H1 (cell line): ENCODE measurements around the gene CNIH4. TPM values are rescaled to one million over a fixed set of nuclear protein-coding genes. Genes with fewer than 3 reads are reported as not detected.

Experiments
- ATF3 ChIP-seq: IDR thresholded peaks from 2 replicates; pipeline ENCODE4 v1.6.1; 2011; ENCODE audit warnings: low read depth, mild to moderate bottlenecking, low read length; ENCODE audit not compliant: insufficient read depth
- BACH1 ChIP-seq: IDR thresholded peaks from 2 replicates; pipeline ENCODE4 v1.6.1; 2012; ENCODE audit warnings: low read length, improper control_type of control experiment
- CBX5 ChIP-seq: fragments of 300-800, 300-1000 bp; sonication (generic); IDR thresholded peaks from 2 replicates; pipeline ENCODE4 v1.7.1; 2016; ENCODE audit warnings: antibody characterized with exemption, low read length, low read depth
- JUND ChIP-seq: IDR thresholded peaks from 2 replicates; pipeline ENCODE4 v1.6.1; 2011; ENCODE audit warnings: mild to moderate bottlenecking, improper control_type of control experiment, low read length
- PHF8 ChIP-seq: fragments of 200-600 bp; sonication (generic); conservative IDR thresholded peaks from 2 replicates; pipeline ENCODE4 v1.7.1; 2012; ENCODE audit warnings: low read depth, mild to moderate bottlenecking, inconsistent platforms, low read length, moderate library complexity
- RXRA ChIP-seq: IDR thresholded peaks from 2 replicates; pipeline ENCODE4 v1.6.1; 2011; ENCODE audit warnings: low read depth, mild to moderate bottlenecking, low read length, moderate library complexity; ENCODE audit not compliant: insufficient read depth
- SIX5 ChIP-seq: IDR thresholded peaks from 2 replicates; pipeline ENCODE4 v1.6.1; 2011; ENCODE audit warnings: mild to moderate bottlenecking, low read depth, low read length
- polyA plus RNA-seq, 7 experiments: library from polyadenylated mRNA; depleted of rRNA in 3 of 7; stranded (reverse) in 5 of 7; unstranded in 2 of 7; fragments of >200 nt in 5 of 7; fragments of 200-250 nt in 2 of 7; gene quantifications; 1 replicate in 5 of 7; 2 replicates in 1 of 7; 4 replicates in 1 of 7; pipeline versions ENCODE4 v1.2.1 to v1.2.3, GENCODE V29; 2011 to 2013; ENCODE audit warnings: missing spikeins in 2 of 7, mixed read lengths in 2 of 7
- total RNA-seq: library from RNA; stranded (reverse); fragmentation: NEBNext Ultra II Directional; extraction: Animal tissue kit (Norgen Biotek cat#: 25700); gene quantifications from 2 replicates; pipeline ENCODE4 v1.2.1, GENCODE V29; 2021

The CNIH4 gene
- total and polyA plus RNA-seq, 2 of the 8 experiments (the other 6 are each of a cell fraction or from before 2014, with no cell fraction given) = 76.2 to 151 TPM

- TF ChIP-seq CBX5 (no peak), JUND (no peak), PHF8 (no peak), RXRA (no peak), ATF3 (no peak), SIX5 (no peak), BACH1 (no peak)
- TF ChIP-seq, all 59 proteins: peak for 0
Observed at GRCh38 chr1:224333939-224334786, 22.5 kb upstream of the CNIH4 start (continued).
